GM12878 (cell line): ENCODE measurements around the gene PRAC2. TPM values are rescaled to one million over a fixed set of nuclear protein-coding genes. Genes with fewer than 3 reads are reported as not detected.

Experiments used
- ATAC-seq: fragments of 200-7000 bp; cut with Tn5 transposase; 3 replicates; pipeline ENCODE4 v1.9.1; 2020; ENCODE audit warnings: mild to moderate bottlenecking, moderate library complexity
- BruUV-seq: library from RNA; stranded (reverse); fragments of 400-500 nt; replicated peaks from 2 replicates; lab custom pipeline; 2021; lab: Mats Ljungman, UMichigan
- CTCF ChIA-PET: fragments of 300-600 bp; sonication (Branson Sonifier 250); formaldehyde crosslinking; extraction: SDS; loops from one replicate; lab custom pipeline; 2021; ENCODE audit warnings: inconsistent platforms; lab: Yijun Ruan, JAX
- POLR2A ChIA-PET: fragments of 350-600 bp; formaldehyde crosslinking; extraction: SDS; loops from one replicate; lab custom pipeline; 2021; ENCODE audit warnings: inconsistent platforms; lab: Charles Lee
- RAD21 ChIA-PET: fragments of 300-600 bp; sonication (Branson Sonifier 250); formaldehyde crosslinking; loops from one replicate; lab custom pipeline; 2023; ENCODE audit warnings: antibody characterized with exemption; ENCODE audit not compliant: unreplicated experiment; lab: Charles Lee
- SMC1A ChIA-PET: fragments of 300-600 bp; sonication (Branson Sonifier 250); formaldehyde crosslinking; loops from one replicate; lab custom pipeline; 2023; ENCODE audit not compliant: unreplicated experiment, uncharacterized antibody; lab: Charles Lee
- DNase-seq: peaks from one replicate; pipeline ENCODE4 v3.0.0-alpha.2; 2011; ENCODE audit warnings: low read depth, low spot score
- FAIRE-seq: peaks from 3 replicates; lab custom pipeline; 2011; peaks lifted over from hg19 to GRCh38; lab: Jason Lieb, UNC
- H2AFZ ChIP-seq: 2 replicates; pipeline ENCODE4 v1.6.0; 2011; ENCODE audit warnings: low read depth, low read length, control low read depth; ENCODE audit not compliant: control insufficient read depth
- H3K27ac ChIP-seq: 2 replicates; pipeline ENCODE4 v1.5.1; 2011; ENCODE audit warnings: control low read depth; ENCODE audit not compliant: control insufficient read depth, insufficient read depth
- H3K27me3 ChIP-seq, 2 experiments: replicated peaks in 1 of 2; 2 replicates each; pipeline versions ENCODE4 v1.6.0 to v1.6.1; 2011; ENCODE audit warnings: low read length in 1 of 2; ENCODE audit not compliant: control insufficient read depth in 2 of 2, insufficient read depth in 2 of 2
- H3K36me3 ChIP-seq, 2 experiments: 2 replicates each; pipeline ENCODE4 v1.5.1; 2011; ENCODE audit warnings: low read length in 1 of 2; ENCODE audit not compliant: control insufficient read depth in 2 of 2, insufficient read depth in 2 of 2
- H3K4me1 ChIP-seq: 2 replicates; pipeline ENCODE4 v1.6.1; 2011; ENCODE audit warnings: mild to moderate bottlenecking, low read length, moderate library complexity, mixed read lengths; ENCODE audit not compliant: control insufficient read depth, insufficient read depth
- H3K4me2 ChIP-seq: 2 replicates; pipeline ENCODE4 v1.6.0; 2011; ENCODE audit warnings: control low read depth; ENCODE audit not compliant: control insufficient read depth, insufficient read depth
- H3K4me3 ChIP-seq: fragments of 200-600 bp; sonication (generic); 2 replicates; pipeline ENCODE4 v1.5.1; 2016
- H3K79me2 ChIP-seq: 2 replicates; pipeline ENCODE4 v1.6.0; 2011; ENCODE audit warnings: low read length; ENCODE audit not compliant: control insufficient read depth, insufficient read depth
- H3K9ac ChIP-seq: 2 replicates; pipeline ENCODE4 v1.8.0; 2011; ENCODE audit warnings: low read length, control low read depth, mixed read lengths; ENCODE audit not compliant: control insufficient read depth, insufficient read depth
- H3K9me3 ChIP-seq: replicated peaks from 3 replicates; pipeline ENCODE4 v1.5.1; 2011; ENCODE audit warnings: mild to moderate bottlenecking, low read length; ENCODE audit not compliant: control insufficient read depth, insufficient read depth
- H4K20me1 ChIP-seq: 2 replicates; pipeline ENCODE4 v1.6.0; 2011; ENCODE audit not compliant: control insufficient read depth, insufficient read depth
- ESRRA ChIP-seq: IDR thresholded peaks from 2 replicates; pipeline ENCODE4 v1.6.1; 2012; ENCODE audit warnings: mild to moderate bottlenecking, low read length, improper control_type of control experiment
- EZH2 ChIP-seq: IDR thresholded peaks from 2 replicates; pipeline ENCODE4 v1.6.1; 2012; ENCODE audit warnings: low read depth, mild to moderate bottlenecking, control low read depth, inconsistent platforms, low read length, borderline replicate concordance; ENCODE audit not compliant: control insufficient read depth
- SUZ12 ChIP-seq: fragments of 200-600 bp; sonication (generic); IDR thresholded peaks from one replicate; pipeline ENCODE4 v1.6.1; 2018; ENCODE audit warnings: antibody characterized with exemption, mild to moderate bottlenecking; ENCODE audit not compliant: unreplicated experiment
- whole genome bisulfite sequencing: methylation state at CpG from one replicate; pipeline ENCODE4 v1.1.6; 2016; ENCODE audit warnings: low lambda C conversion rate; ENCODE audit not compliant: insufficient replicate concordance, insufficient coverage; ENCODE audit errors: missing lambda C conversion rate; 5-methylcytosine and 5-hydroxymethylcytosine counted together
- in situ Hi-C: fragments of 300-500 bp; cut with MboI; formaldehyde crosslinking; loops from 9 replicates; pipeline ENCODE4 v1.14.3; 2018; ENCODE audit warnings: mixed read lengths
- intact Hi-C: fragments of 100-400 bp; cut with micrococcal nuclease; formaldehyde crosslinking; loops from one replicate; pipeline ENCODE4 v1.14.2; 2022; ENCODE audit not compliant: unreplicated experiment
- polyA plus RNA-seq, 11 experiments: library from polyadenylated mRNA; depleted of rRNA in 4 of 11; unstranded in 6 of 11; stranded (reverse) in 5 of 11; fragments of >200 nt; fragmentation: Nextera tagmentation in 4 of 11; fragmentation: Illumina TruSeq in 1 of 11; extraction: Ambion mirVana in 4 of 11; extraction: Trizol in 1 of 11; gene quantifications; 1 replicate in 1 of 11; 2 replicates in 10 of 11; pipeline versions ENCODE4 v1.2.1 to v1.2.3, GENCODE V29; 2011 to 2016; ENCODE audit warnings: inconsistent platforms in 2 of 11, missing spikeins in 2 of 11, low read depth in 1 of 11
- total RNA-seq, 4 experiments: library from RNA; depleted of rRNA in 3 of 4; stranded (reverse); fragments of >200 nt in 3 of 4; fragmentation: Illumina TruSeq in 1 of 4; extraction: Trizol in 1 of 4; gene quantifications; 2 replicates each; pipeline versions ENCODE4 v1.2.1 to v1.2.3, GENCODE V29; 2013 to 2021
- TF ChIP-seq, protein P1 (sequence below): IDR thresholded peaks from 2 replicates; pipeline ENCODE4 v1.6.1; 2011; ENCODE audit warnings: borderline replicate concordance, low read depth, mild to moderate bottlenecking, moderate library complexity, mixed read lengths, low read length; ENCODE audit not compliant: insufficient read depth; ENCODE audit errors: extremely low read length
- TF ChIP-seq, protein P2 (sequence below): fragments of 450-650 bp; IDR thresholded peaks from 2 replicates; pipeline ENCODE4 v1.6.1; 2016; ENCODE audit warnings: mild to moderate bottlenecking

PRAC2 gene
- total and polyA plus RNA-seq, 10 of the 15 experiments (the other 5 are each of a cell fraction or from before 2014, with no cell fraction given) = 0.31 TPM; not detected in 9

DNA sequence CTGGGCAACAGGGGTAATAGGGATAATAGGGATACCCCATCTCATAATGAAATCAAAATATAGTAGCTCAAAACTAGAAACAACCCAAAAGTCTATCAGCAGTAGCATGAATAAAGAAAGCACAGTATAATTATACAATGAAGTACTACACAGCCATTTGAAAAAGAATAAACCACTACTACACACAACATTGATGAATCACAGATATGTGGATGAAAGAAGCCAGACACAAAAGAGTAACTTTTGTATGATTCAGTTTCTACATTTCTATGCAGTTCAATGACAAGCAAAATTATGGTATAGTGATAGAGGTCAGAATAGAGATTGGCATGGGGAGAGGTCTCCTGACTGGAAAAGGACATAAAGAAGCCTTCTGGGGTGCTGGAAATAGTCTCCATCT, 8.4 kb downstream of the PRAC2 start (continued):
- TF ChIP-seq, protein P1, sequence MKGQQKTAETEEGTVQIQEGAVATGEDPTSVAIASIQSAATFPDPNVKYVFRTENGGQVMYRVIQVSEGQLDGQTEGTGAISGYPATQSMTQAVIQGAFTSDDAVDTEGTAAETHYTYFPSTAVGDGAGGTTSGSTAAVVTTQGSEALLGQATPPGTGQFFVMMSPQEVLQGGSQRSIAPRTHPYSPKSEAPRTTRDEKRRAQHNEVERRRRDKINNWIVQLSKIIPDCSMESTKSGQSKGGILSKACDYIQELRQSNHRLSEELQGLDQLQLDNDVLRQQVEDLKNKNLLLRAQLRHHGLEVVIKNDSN = no peak
- TF ChIP-seq, protein P2, sequence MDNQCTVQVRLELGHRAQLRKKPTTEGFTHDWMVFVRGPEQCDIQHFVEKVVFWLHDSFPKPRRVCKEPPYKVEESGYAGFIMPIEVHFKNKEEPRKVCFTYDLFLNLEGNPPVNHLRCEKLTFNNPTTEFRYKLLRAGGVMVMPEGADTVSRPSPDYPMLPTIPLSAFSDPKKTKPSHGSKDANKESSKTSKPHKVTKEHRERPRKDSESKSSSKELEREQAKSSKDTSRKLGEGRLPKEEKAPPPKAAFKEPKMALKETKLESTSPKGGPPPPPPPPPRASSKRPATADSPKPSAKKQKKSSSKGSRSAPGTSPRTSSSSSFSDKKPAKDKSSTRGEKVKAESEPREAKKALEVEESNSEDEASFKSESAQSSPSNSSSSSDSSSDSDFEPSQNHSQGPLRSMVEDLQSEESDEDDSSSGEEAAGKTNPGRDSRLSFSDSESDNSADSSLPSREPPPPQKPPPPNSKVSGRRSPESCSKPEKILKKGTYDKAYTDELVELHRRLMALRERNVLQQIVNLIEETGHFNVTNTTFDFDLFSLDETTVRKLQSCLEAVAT = no peak
- no peak for TF ChIP-seq ESRRA
- TF ChIP-seq, all 136 proteins: peak for 0

DNA sequence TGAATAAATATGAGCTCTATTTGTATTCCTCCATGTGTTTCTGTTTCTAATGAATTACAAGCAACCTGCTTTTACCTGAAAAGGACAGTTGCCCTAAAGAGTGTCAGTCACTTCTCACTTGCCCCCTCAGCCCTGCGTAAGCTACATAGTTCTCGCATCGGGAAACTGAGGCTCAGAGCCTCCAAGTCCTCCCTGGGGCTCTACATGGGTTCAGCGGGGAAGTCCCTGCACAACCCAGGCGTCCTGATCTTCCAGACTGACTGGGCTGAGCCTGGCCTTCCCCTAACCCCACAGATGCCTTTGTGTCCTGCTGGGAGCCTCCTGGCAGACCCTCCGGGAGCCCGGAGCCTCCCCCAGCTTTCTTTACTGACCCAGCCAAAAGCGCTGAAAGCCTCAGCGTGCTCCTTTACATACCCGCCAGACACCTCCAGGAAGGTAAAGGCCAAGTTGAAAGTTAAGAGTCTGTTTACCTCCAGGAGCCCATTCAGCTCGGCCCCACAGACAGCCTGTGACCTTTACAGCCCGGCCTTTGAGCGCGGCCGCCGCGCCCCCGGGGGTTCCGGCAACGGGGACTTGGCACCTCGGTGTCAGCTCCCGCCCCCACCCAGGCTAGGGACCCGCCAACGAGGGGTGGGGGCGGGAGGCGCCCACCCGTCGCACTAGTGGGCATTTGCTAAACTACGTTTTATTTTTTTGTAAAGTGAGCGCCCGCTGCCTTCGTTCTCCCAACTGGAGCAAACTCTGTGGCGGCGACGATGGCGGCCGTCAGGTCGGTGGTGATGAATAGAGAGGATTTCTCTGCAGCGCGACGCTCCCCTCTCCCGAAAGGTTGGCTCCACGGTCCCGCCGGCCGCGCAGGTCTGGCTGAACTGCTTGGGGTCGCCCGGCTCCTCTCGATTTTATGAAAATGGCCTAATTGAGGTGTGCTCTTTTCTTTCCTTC, 10.0 kb downstream of the PRAC2 start:
- Histone ChIP-seq H3K4me3 (no peak overlapping the region), H3K36me3 (no peaks in the 10 kb centered on the region), H3K79me2 (no peaks in the 10 kb centered on the region)
- ATAC-seq = no peak
- FAIRE-seq = no peak
- in situ Hi-C loops = no loop called here
- POLR2A ChIA-PET = no interaction called here
- TF ChIP-seq EZH2 = no peak
- peak; percentile 77 for TF ChIP-seq SUZ12
- TF ChIP-seq, all 136 proteins: peak for 1
- no peak overlapping the region for H3K4me2 ChIP-seq
- DNase-seq = no peak
- ChIA-PET SMC1A (no interaction called here), RAD21 (no interaction called here), CTCF (interaction anchor here (0.9 to 2.1 kb wide), 5 partner anchors 25 to 407 kb away, joined by 3 to 10 read pairs (median 4); no protein-coding TSS in a partner anchor)
- H3K27me3 ChIP-seq = peaks cover 16 to 34% of the 10 kb centered on the region in 2 experiments
- H4K20me1 ChIP-seq = no peaks in the 10 kb centered on the region
- H2AFZ ChIP-seq = no peak overlapping the region
- H3K9me3 ChIP-seq = no peaks in the 10 kb centered on the region
- BruUV-seq = no TSS peak
- H3K9ac ChIP-seq = no peak overlapping the region
- intact Hi-C loops = no loop called here
- WGBS = 22% methylated on average over 49 of the region's 50 CpGs
- no peak overlapping the region for H3K27ac ChIP-seq
- H3K4me1 ChIP-seq = no peaks in the 10 kb centered on the region
